Measurements from ENCODE around the gene ZNF574.

The ZNF574 gene

GRCh38 chr19:42057846-42058245 is 18.1 kb upstream of the ZNF574 start:
- DNase-seq (ENCODE audit: low read depth in 4 of 4, low spot score in 1 of 4), result no peak

- no peak for DNase-seq (ENCODE audit: low read depth in 4 of 4, low spot score in 1 of 4)
Measured at GRCh38 chr19:42059196-42059595, 16.8 kb upstream of the ZNF574 start.

DNA sequence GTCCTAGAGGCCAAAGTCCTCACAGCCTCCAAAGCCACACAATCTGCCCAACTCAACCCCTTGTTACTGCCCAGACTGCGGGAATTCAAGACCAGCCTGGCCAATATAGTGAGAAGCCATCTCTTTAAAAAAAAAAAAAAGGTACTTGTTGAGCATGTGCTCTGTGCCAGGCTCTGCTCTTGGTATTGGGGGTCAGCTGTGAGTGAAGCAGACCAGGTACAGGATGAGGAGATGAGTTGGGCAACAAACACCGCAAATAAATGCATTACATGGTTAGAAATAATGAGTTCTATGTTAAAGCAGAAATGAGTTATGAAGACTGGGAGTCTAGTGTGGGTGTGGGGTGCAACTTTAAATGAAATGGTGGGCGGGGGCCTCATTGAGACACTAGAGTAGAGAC is 15.8 kb upstream of the ZNF574 start:
- DNase-seq (ENCODE audit: low read depth in 4 of 4, low spot score in 1 of 4), result no peak

DNA sequence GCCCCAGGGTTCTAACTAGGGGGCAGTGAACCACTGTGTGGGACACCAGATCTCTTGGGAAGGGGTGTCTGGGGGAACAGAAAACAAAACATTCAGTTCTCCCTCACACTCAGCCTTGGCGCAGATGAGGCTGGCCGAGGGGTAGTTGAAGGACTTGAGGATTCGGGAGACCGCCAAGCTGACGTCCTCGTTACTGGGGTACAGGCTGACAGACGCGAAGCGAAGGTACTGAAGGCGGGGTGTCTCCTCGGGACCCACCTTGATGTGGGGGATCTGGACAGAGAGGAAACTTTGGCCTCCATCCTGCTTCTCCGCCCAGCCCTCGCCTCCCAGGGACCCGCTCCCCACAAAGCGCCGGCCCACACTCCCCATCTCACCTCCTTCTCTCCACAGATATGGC is 13.6 kb upstream of the ZNF574 start:
- DNase-seq (ENCODE audit: low read depth in 4 of 4, low spot score in 1 of 4), result no peak

DNA sequence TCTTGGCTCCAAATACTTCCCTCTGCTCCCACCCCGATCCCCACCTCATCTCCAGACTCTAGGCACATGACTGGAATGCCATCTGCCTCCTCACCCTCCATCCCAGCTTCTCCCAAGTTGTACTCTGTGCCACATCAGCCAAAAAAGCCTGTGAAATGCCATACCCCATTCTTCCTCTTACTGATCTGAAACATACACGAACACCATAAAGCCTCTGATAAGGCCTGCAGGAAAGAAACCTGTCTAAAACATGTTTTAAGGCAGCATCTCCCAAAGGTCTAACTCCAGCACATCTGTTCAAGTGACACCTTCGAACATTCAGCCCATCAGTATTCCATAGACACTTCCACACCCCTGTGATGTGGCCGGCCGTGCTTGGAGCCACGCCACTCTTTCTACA is 11.5 kb upstream of the ZNF574 start:
- DNase-seq (ENCODE audit: low read depth in 4 of 4, low spot score in 1 of 4), result no peak

DNA sequence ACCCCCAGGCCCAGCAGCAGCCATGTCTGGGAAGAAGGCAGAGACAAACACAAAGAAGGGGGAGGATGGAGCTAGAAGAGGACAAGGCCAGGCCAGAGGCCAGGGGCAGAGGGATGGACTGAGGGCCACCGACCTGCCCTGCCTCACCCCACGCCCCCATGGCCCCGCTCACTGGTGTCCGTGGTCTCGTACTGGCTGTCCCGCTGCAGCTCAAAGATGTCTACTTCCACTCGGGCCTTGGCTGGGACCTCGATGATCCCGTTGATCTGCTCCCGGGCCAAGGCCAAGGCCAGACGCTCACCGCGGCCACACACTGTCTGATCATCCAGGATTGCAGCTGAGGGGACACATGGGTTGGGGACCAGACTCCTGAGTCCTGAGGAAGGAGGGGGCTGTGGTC is 10.9 kb upstream of the ZNF574 start:
- no peak for DNase-seq (ENCODE audit: low read depth in 4 of 4, low spot score in 1 of 4)

DNA sequence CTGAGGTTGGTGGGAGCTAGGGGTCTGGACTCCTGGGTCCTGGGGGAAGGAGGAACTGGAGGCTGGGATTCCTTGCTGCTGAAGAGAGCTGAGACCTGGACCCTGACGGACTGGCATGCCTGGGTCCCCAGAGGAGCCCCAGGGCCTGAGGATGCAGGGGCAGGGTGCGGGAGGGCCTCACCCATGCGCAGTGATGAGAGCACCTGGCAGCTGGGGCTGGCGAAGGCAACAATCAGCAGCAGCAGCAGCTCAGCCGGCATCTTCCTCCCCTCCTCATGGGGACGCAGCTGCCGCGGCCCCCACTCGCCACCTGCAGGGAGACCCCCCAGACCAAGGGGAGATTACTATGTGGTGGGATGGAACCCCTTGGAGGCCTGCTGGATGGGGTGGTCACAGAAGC is 10.5 kb upstream of the ZNF574 start:
- DNase-seq (ENCODE audit: low read depth in 4 of 4, low spot score in 1 of 4), result no peak

DNA sequence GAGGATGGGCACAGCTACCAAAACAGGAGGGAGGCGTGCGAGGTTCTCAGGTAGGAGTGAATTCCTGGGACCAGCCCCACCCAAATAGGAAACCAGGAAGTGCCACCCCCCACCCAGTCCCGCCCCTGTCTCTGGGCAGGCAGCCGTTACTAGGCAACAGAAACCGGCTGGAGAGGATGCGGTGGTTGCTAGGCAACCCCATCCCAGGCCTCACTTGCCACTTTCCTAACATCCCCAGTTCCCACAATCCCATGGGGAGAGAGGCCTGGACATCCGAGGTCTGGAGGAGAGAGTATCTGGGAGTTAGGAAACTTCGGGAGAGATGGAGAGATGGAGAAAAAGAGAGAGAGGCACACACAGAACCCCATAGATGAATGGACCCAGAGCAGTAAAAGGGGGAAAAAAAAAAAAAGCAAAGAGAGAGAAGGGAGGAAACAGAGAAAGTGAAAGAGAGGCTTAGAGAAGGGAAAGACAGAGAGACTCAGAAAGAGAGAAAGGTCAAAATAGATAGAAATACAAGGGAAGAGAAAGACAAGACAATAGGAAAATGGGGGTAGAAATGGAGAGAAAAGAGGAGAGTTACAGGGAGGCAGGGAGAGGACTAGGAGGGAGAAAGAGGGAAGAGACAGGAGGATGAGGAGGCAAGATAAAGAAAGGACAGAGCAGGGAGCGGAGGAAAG is 9.8 kb upstream of the ZNF574 start:
- no peak for DNase-seq (ENCODE audit: low read depth in 4 of 4, low spot score in 1 of 4)

DNA sequence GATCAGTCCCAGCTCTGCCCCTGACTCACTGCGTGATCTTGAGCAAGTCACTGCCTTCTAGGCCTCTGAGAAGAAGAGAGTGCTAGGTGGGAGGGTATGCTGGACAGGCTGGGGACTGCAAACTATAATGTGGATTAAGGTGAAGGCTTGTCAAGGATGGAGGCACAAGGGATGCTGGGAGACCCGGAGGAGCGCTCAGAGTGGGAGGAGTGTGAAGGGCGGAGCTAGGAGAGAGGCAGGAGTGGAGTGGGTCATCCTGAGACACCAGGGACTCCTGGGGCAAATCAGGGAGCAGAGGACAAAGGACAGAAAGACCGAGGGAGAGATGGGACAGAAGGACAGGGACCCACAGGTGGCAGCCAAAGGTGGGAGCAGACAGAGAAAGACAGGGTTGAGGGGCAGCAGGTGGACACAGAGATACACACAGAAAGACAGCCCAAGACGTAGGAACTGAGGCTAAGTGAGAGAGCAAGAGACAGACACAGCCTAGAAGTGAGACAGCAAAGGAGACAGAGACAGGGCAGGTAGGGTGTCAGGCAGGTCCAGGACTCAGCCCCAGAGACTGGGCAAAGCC is 8.6 kb upstream of the ZNF574 start:
- DNase-seq (ENCODE audit: low read depth in 4 of 4, low spot score in 1 of 4), result no peak

- DNase-seq (ENCODE audit: low read depth in 4 of 4, low spot score in 1 of 4), result no peak
Measured at GRCh38 chr19:42068361-42068755, 7.6 kb upstream of the ZNF574 start.

- DNase-seq (ENCODE audit: low read depth in 4 of 4, low spot score in 1 of 4), result no peak
Measured at GRCh38 chr19:42068756-42069571, 7.0 kb upstream of the ZNF574 start.

GRCh38 chr19:42069619-42070351 is 6.2 kb upstream of the ZNF574 start, which contains the start of gene GRIK5:
Gene GRIK5, minus strand, starts transcription at chr19:42070206. Its CDS starts 4,436 bp downstream, at chr19:42065770.
- no peak for DNase-seq (ENCODE audit: low read depth in 4 of 4, low spot score in 1 of 4)

DNA sequence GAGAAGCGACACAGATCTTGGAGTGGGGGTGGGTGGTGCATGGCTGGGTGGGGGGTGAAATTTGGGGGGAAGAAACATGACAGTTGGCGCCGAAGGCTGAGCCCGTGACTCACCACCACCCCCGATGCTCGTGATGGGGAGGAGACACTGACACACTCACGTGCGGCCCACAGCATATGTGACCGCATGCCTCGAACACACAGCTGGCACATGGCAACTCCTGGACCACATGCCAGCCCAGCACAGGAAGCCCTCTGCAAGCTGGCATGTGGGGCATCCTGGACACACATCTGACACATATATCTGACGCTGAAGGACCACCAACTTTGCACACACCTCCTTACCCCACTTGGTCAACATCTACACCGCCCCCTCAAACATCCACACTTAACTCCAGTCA is 4.7 kb upstream of the ZNF574 start:
- no peak for DNase-seq (ENCODE audit: low read depth in 4 of 4, low spot score in 1 of 4)

- DNase-seq (ENCODE audit: low read depth in 4 of 4, low spot score in 1 of 4), result no peak
Measured at GRCh38 chr19:42074513-42075363, 1.2 kb upstream of the ZNF574 start.

DNA sequence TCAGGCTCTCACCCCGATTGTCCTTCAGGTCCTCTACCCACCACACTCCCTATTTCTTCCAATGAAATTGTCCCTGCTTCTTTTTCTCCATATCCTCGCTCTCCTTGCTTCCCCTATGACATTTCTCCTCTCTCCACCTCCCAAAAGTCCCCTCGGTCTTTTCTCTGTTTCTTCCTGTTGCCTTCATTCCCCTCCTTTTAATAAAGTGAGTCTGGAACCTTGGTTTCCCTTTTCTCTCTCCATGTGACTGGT is 676 bp upstream of the ZNF574 start:
- no peak for DNase-seq (ENCODE audit: low read depth in 4 of 4, low spot score in 1 of 4)

GRCh38 chr19:42076380-42076944 is 496 bp downstream of the ZNF574 start:
- DNase-seq (ENCODE audit: low read depth in 4 of 4, low spot score in 1 of 4), result peak in 1 of 4 experiments; percentile 32

DNA sequence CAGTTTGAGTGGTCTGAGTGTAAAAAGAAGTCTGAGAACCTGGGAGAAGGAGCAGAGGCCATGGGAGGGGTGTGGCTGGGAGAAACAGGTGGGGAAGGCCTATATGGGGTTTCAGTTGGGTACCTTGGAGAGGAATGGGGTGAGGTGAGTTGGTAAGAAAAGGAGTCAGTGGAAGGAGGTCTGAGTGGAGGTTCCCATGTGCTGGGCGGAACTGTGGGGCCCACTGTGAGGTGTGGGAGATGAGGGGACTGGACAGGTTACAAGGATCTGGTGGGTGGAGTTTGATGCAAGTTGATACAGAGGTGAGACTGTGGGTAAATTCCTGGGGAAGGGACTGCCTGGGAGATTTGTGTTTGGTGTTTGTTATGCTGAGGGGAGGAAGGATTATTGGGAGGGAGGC is 2.1 kb downstream of the ZNF574 start:
- no peak for DNase-seq (ENCODE audit: low read depth in 4 of 4, low spot score in 1 of 4)

- DNase-seq (ENCODE audit: low read depth in 4 of 4, low spot score in 1 of 4), result no peak
Measured at GRCh38 chr19:42078538-42079275, 2.7 kb downstream of the ZNF574 start.

DNA sequence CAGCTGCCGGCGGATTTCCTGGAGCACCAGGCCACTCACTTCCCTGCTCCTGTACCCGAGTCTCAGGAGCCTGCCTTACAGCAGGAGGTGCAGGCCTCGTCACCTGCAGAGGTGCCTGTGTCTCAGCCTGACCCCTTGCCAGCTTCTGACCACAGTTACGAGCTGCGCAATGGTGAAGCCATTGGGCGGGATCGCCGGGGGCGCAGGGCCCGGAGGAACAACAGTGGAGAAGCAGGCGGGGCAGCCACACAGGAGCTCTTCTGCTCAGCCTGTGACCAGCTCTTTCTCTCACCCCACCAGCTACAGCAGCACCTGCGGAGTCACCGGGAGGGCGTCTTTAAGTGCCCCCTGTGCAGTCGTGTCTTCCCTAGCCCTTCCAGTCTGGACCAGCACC is 3.3 kb downstream of the ZNF574 start:
- DNase-seq (ENCODE audit: low read depth in 4 of 4, low spot score in 1 of 4), result no peak

Data from stimulated activated CD4-positive, alpha-beta T cell treated with anti-CD3 and anti-CD28 coated beads, Interleukin-1b, Interleukin-23, amount 100 ng/mL, for 24 hours (primary cell).